GM19240 (cell line): ENCODE measurements around the gene UNCX.
"Not testable (repeated sequence)": the region's sequence is repeated elsewhere in the genome, so short reads cannot be mapped to it uniquely, and the experiment has no call there.

Source experiments
- DNase-seq: peaks from one replicate; pipeline ENCODE4 v3.0.0; 2011; ENCODE audit warnings: low spot score; ENCODE audit not compliant: insufficient read length

The UNCX gene

GRCh38 chr7:1232623-1233332 is at the start of gene UNCX:
TSS of gene UNCX (plus strand) at chr7:1232872. CDS start at chr7:1233018, 146 bp downstream.
- DNase-seq: no peak

GRCh38 chr7:1187127-1187526 is 45.5 kb upstream of the UNCX start:
- no peak for DNase-seq

- DNase-seq: no peak
Measured at GRCh38 chr7:1188720-1189294, 43.9 kb upstream of the UNCX start.

- DNase-seq: no peak
Measured at GRCh38 chr7:1189986-1190772, 42.5 kb upstream of the UNCX start.

- no peak for DNase-seq
Measured at GRCh38 chr7:1192171-1192676, 40.4 kb upstream of the UNCX start.

- DNase-seq: no peak
Measured at GRCh38 chr7:1193593-1194424, 38.9 kb upstream of the UNCX start.

- DNase-seq: not testable (repeated sequence)
Measured at GRCh38 chr7:1196441-1196840, 36.2 kb upstream of the UNCX start.

- no peak for DNase-seq
Measured at GRCh38 chr7:1196950-1197349, 35.7 kb upstream of the UNCX start.

- DNase-seq: no peak
Measured at GRCh38 chr7:1197997-1198625, 34.6 kb upstream of the UNCX start.

- no peak for DNase-seq
Measured at GRCh38 chr7:1200045-1200444, 32.6 kb upstream of the UNCX start.

GRCh38 chr7:1201916-1202315 is 30.8 kb upstream of the UNCX start:
- DNase-seq: no peak

GRCh38 chr7:1202914-1203313 is 29.8 kb upstream of the UNCX start:
- not testable (repeated sequence) for DNase-seq

- no peak for DNase-seq
Measured at GRCh38 chr7:1204460-1205140, 28.1 kb upstream of the UNCX start.

- not testable (repeated sequence) for DNase-seq
Measured at GRCh38 chr7:1205742-1206141, 26.9 kb upstream of the UNCX start.

- no peak for DNase-seq
Measured at GRCh38 chr7:1209097-1209496, 23.6 kb upstream of the UNCX start.

- DNase-seq: no peak
Measured at GRCh38 chr7:1210321-1210978, 22.2 kb upstream of the UNCX start.

- DNase-seq: no peak
Measured at GRCh38 chr7:1210979-1211608, 21.6 kb upstream of the UNCX start.

- DNase-seq: no peak
Measured at GRCh38 chr7:1211611-1212010, 21.1 kb upstream of the UNCX start.

GRCh38 chr7:1212025-1212424 is 20.6 kb upstream of the UNCX start:
- not testable (repeated sequence) for DNase-seq
